H9 (cell line): ENCODE results near the gene UNC5A. TPM values are rescaled to one million over a fixed set of nuclear protein-coding genes. Genes with fewer than 3 reads are reported as not detected.

Experiments used
- DNase-seq: peaks from one replicate; pipeline ENCODE4 v3.0.0-alpha.2; 2017
- H2AFZ ChIP-seq: one replicate; pipeline ENCODE4 v1.6.1; 2013; ENCODE audit warnings: mild to moderate bottlenecking, low read length, control low read depth, moderate library complexity
- H2AK5ac ChIP-seq: 2 replicates; pipeline ENCODE4 v1.6.1; 2013; ENCODE audit warnings: low read length, control low read depth, mixed read lengths; ENCODE audit not compliant: insufficient read length
- H2BK120ac ChIP-seq: one replicate; pipeline ENCODE4 v1.6.1; 2013; ENCODE audit warnings: low read depth, mild to moderate bottlenecking, low read length, control low read depth, inconsistent platforms; ENCODE audit not compliant: poor library complexity, severe bottlenecking
- H2BK12ac ChIP-seq: 2 replicates; pipeline ENCODE4 v1.6.1; 2013; ENCODE audit warnings: low read length, control low read depth, mixed read lengths, low read depth; ENCODE audit not compliant: insufficient read length
- H2BK15ac ChIP-seq: 2 replicates; pipeline ENCODE4 v1.6.1; 2013; ENCODE audit warnings: low read depth, low read length, control low read depth
- H2BK20ac ChIP-seq: one replicate; pipeline ENCODE4 v1.6.1; 2013; ENCODE audit warnings: low read depth, mild to moderate bottlenecking, low read length, control low read depth, inconsistent platforms; ENCODE audit not compliant: poor library complexity, severe bottlenecking
- H2BK5ac ChIP-seq: 2 replicates; pipeline ENCODE4 v1.6.1; 2013; ENCODE audit warnings: low read length, control low read depth, mixed read lengths; ENCODE audit not compliant: insufficient read length
- H3K14ac ChIP-seq: 2 replicates; pipeline ENCODE4 v1.6.1; 2013; ENCODE audit warnings: low read length, control low read depth; ENCODE audit not compliant: insufficient read depth
- H3K18ac ChIP-seq: 2 replicates; pipeline ENCODE4 v1.6.1; 2013; ENCODE audit warnings: low read depth, mild to moderate bottlenecking, mixed read lengths, low read length, control low read depth; ENCODE audit not compliant: insufficient read length
- H3K23ac ChIP-seq: 2 replicates; pipeline ENCODE4 v1.6.1; 2013; ENCODE audit warnings: low read length, control low read depth, mixed read lengths, low read depth; ENCODE audit not compliant: insufficient read length
- H3K23me2 ChIP-seq: 2 replicates; pipeline ENCODE4 v1.6.1; 2013; ENCODE audit warnings: low read depth, mild to moderate bottlenecking, mixed read lengths, low read length, control low read depth; ENCODE audit not compliant: insufficient read length, poor library complexity, severe bottlenecking
- H3K27ac ChIP-seq: 2 replicates; pipeline ENCODE4 v1.5.1; 2013; ENCODE audit warnings: low read length, control low read depth, mixed read lengths, low read depth; ENCODE audit not compliant: insufficient read length
- H3K27me3 ChIP-seq: 2 replicates; pipeline ENCODE4 v1.6.1; 2013; ENCODE audit warnings: low read length, control low read depth, inconsistent platforms; ENCODE audit not compliant: insufficient read depth
- H3K4ac ChIP-seq: 2 replicates; pipeline ENCODE4 v1.6.1; 2013; ENCODE audit warnings: low read depth, mild to moderate bottlenecking, control low read depth, inconsistent platforms, low read length, moderate library complexity
- H3K4me1 ChIP-seq: 2 replicates; pipeline ENCODE4 v1.6.1; 2013; ENCODE audit warnings: low read length, control low read depth, inconsistent platforms; ENCODE audit not compliant: insufficient read depth
- H3K4me2 ChIP-seq: 2 replicates; pipeline ENCODE4 v1.6.1; 2013; ENCODE audit warnings: low read length, control low read depth, mixed read lengths; ENCODE audit not compliant: insufficient read length, insufficient read depth
- H3K56ac ChIP-seq: 2 replicates; pipeline ENCODE4 v1.6.1; 2013; ENCODE audit warnings: low read depth, mild to moderate bottlenecking, mixed read lengths, low read length, control low read depth; ENCODE audit not compliant: insufficient read length
- H3K79me1 ChIP-seq: 2 replicates; pipeline ENCODE4 v1.6.1; 2013; ENCODE audit warnings: low read depth, mild to moderate bottlenecking, moderate library complexity, low read length, control low read depth, inconsistent platforms; ENCODE audit not compliant: insufficient read depth, poor library complexity, severe bottlenecking
- H3K79me2 ChIP-seq: 2 replicates; pipeline ENCODE4 v1.6.1; 2013; ENCODE audit warnings: low read length, control low read depth, inconsistent platforms; ENCODE audit not compliant: insufficient read depth
- H3K9ac ChIP-seq: 2 replicates; pipeline ENCODE4 v1.6.1; 2013; ENCODE audit warnings: low read length, control low read depth, mixed read lengths; ENCODE audit not compliant: insufficient read length; ENCODE audit errors: extremely low read depth
- H3K9me3 ChIP-seq: one replicate; pipeline ENCODE4 v1.6.1; 2013; ENCODE audit warnings: low read depth, low read length, inconsistent platforms; ENCODE audit not compliant: control insufficient read depth
- H3T11ph ChIP-seq: one replicate; pipeline ENCODE4 v1.6.1; 2013; ENCODE audit warnings: mild to moderate bottlenecking, low read length, control low read depth, inconsistent platforms
- H4K20me1 ChIP-seq: one replicate; pipeline ENCODE4 v1.6.1; 2013; ENCODE audit not compliant: control insufficient read depth, insufficient read length, insufficient read depth
- H4K5ac ChIP-seq: 2 replicates; pipeline ENCODE4 v1.6.1; 2013; ENCODE audit warnings: low read depth, mild to moderate bottlenecking, mixed read lengths, low read length, control low read depth; ENCODE audit not compliant: insufficient read length
- H4K8ac ChIP-seq: replicated peaks from 2 replicates; pipeline ENCODE4 v1.6.1; 2013; ENCODE audit warnings: low read length, control low read depth, mixed read lengths, low read depth; ENCODE audit not compliant: insufficient read length
- H4K91ac ChIP-seq: 2 replicates; pipeline ENCODE4 v1.6.1; 2013; ENCODE audit warnings: low read depth, mild to moderate bottlenecking, moderate library complexity, mixed read lengths, low read length, control low read depth; ENCODE audit not compliant: insufficient read length
- H3K27ac Mint-ChIP-seq, 3 experiments: 2 replicates in 2 of 3; 3 replicates in 1 of 3; pipeline ENCODE4 v1.8.0; 2020 to 2021; ENCODE audit warnings: mixed read lengths in 3 of 3, mild to moderate bottlenecking in 1 of 3, moderate library complexity in 1 of 3
- H3K27me3 Mint-ChIP-seq: 2 replicates; pipeline ENCODE4 v1.8.0; 2021; ENCODE audit warnings: low read depth, mild to moderate bottlenecking, moderate library complexity, mixed read lengths
- H3K36me3 Mint-ChIP-seq, 3 experiments: 2 replicates in 2 of 3; 3 replicates in 1 of 3; pipeline ENCODE4 v1.8.0; 2020 to 2021; ENCODE audit warnings: low read depth in 3 of 3, mixed read lengths in 3 of 3; ENCODE audit not compliant: insufficient read depth in 1 of 3
- H3K4me1 Mint-ChIP-seq, 2 experiments: 2 replicates each; pipeline ENCODE4 v1.8.0; 2020; ENCODE audit warnings: mixed read lengths in 2 of 2
- H3K4me3 Mint-ChIP-seq, 2 experiments: 2 replicates in 1 of 2; 3 replicates in 1 of 2; pipeline ENCODE4 v1.8.0; 2020 to 2021; ENCODE audit warnings: mild to moderate bottlenecking in 2 of 2, mixed read lengths in 2 of 2, moderate library complexity in 1 of 2
- H3K9me3 Mint-ChIP-seq, 2 experiments: 2 replicates in 1 of 2; 3 replicates in 1 of 2; pipeline ENCODE4 v1.8.0; 2020; ENCODE audit warnings: mild to moderate bottlenecking in 2 of 2, mixed read lengths in 2 of 2, moderate library complexity in 1 of 2
- CTCF ChIP-seq: fragments of 200-600 bp; sonication (generic); conservative IDR thresholded peaks from 3 replicates; pipeline ENCODE4 v1.8.0; 2021; ENCODE audit warnings: antibody characterized with exemption, mild to moderate bottlenecking
- WGBS: extraction: QIAGEN DNeasy Blood & Tissue Kit; methylation state at CpG from one replicate; pipeline ENCODE4 v1.1.7; 2013; ENCODE audit warnings: missing lambda C conversion rate, low lambda C conversion rate, mixed read lengths; ENCODE audit not compliant: insufficient read length; ENCODE audit errors: extremely low coverage; 5-methylcytosine and 5-hydroxymethylcytosine counted together
- total RNA-seq: library from RNA; stranded (reverse); gene quantifications from 2 replicates; pipeline ENCODE4 v1.2.1, GENCODE V29; 2021

Gene UNC5A
- total RNA-seq, 1 experiment from 2014 or later: 4.4 TPM

DNA sequence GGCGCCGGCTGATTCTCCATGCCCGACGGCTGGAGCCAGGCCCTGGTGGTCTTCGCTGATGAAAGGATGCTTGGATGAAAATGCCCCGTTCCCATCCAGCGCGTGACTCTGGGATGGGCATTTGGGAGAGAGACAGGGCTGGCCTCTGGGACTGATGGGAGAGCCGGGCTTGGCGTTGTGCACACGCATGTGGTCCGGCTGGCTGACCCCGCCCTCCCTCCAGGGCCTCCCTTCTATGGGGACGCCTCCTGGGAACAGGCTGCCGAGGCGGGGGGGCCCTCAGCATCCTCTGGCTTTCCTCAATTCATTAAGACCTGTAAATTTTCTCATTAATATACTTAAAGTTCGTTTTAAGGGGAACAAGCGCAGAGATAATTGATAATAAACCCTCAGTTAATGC, 36.8 kb downstream of the UNC5A start:
- Mint-ChIP-seq H3K9me3 (no peaks in the 10 kb centered on the region), H3K4me1 (peaks cover 0 to 26% of the 10 kb centered on the region in 2 experiments; a peak in 2 of 4 replicates), H3K36me3 (no peaks in the 10 kb centered on the region), H3K4me3 (no peak overlapping the region), H3K27ac (no peak overlapping the region; a peak in 1 of 7 replicates), H3K27me3 (no peaks in the 10 kb centered on the region; the same call in 1 of the 2 replicates)
- no peak overlapping the region for H3K27ac ChIP-seq
- no peaks in the 10 kb centered on the region for H3K9me3 ChIP-seq
- H3K4me1 ChIP-seq: no peaks in the 10 kb centered on the region
- no peak overlapping the region for H2BK15ac ChIP-seq
- H2BK20ac ChIP-seq: no peak overlapping the region
- no peak overlapping the region for H2BK5ac ChIP-seq
- no peaks in the 10 kb centered on the region for H4K20me1 ChIP-seq
- no peaks in the 10 kb centered on the region for H3K79me2 ChIP-seq
- H3K27me3 ChIP-seq: no peaks in the 10 kb centered on the region
- no peak overlapping the region for H3K9ac ChIP-seq
- H3K4ac ChIP-seq: no peak overlapping the region
- no peak overlapping the region for H3T11ph ChIP-seq
- H4K5ac ChIP-seq: no peak overlapping the region
- H2AK5ac ChIP-seq: no peak overlapping the region
- H3K4me2 ChIP-seq: no peak overlapping the region
- no peak overlapping the region for H2BK120ac ChIP-seq
- no peak overlapping the region for H2AFZ ChIP-seq
- no peak overlapping the region for H3K23ac ChIP-seq
- no peak overlapping the region for H4K8ac ChIP-seq
- H3K79me1 ChIP-seq: no peaks in the 10 kb centered on the region
- H3K14ac ChIP-seq: no peak overlapping the region
- no peak overlapping the region for H2BK12ac ChIP-seq
- H3K18ac ChIP-seq: no peak overlapping the region
- WGBS: no CpG with 5 or more reads among the region's 18 CpGs
- no peak for DNase-seq
- H3K23me2 ChIP-seq: no peaks in the 10 kb centered on the region
- H3K56ac ChIP-seq: no peak overlapping the region
- no peak for TF ChIP-seq CTCF
- no peak overlapping the region for H4K91ac ChIP-seq
